GM23338 (cell line): Measurements from ENCODE around the gene ADAMTS17. TPM values are rescaled to one million over a fixed set of nuclear protein-coding genes. Genes with fewer than 3 reads are reported as not detected.

Experiments used
- ATAC-seq: fragments of 200-7000 bp; cut with Tn5 transposase; 3 replicates; pipeline ENCODE4 v1.9.1; 2020
- DNase-seq: peaks from one replicate; pipeline ENCODE4 v3.0.0-alpha.2; 2015; ENCODE audit warnings: low spot score
- H2AFZ ChIP-seq: fragments of 200-600 bp; sonication (generic); 2 replicates; pipeline ENCODE4 v1.8.0; 2016; ENCODE audit warnings: antibody characterized with exemption, mild to moderate bottlenecking, moderate library complexity
- H3F3A ChIP-seq: fragments of 200-600 bp; sonication (generic); replicated peaks from 2 replicates; pipeline ENCODE4 v1.8.0; 2017; ENCODE audit warnings: antibody characterized with exemption, mixed run types, low read depth
- H3K27ac ChIP-seq: fragments of 200-600 bp; sonication (generic); 2 replicates; pipeline ENCODE4 v1.6.1; 2016; ENCODE audit warnings: low read depth
- H3K27me3 ChIP-seq: fragments of 200-600 bp; sonication (generic); 2 replicates; pipeline ENCODE4 v1.8.0; 2016; ENCODE audit warnings: mild to moderate bottlenecking, mixed run types, moderate library complexity; ENCODE audit not compliant: insufficient read depth
- H3K36me3 ChIP-seq: fragments of 200-600 bp; sonication (generic); 2 replicates; pipeline ENCODE4 v1.8.0; 2016; ENCODE audit warnings: mild to moderate bottlenecking; ENCODE audit not compliant: insufficient read depth
- H3K4me1 ChIP-seq: fragments of 200-600 bp; sonication (generic); 2 replicates; pipeline ENCODE4 v1.8.0; 2016; ENCODE audit warnings: mild to moderate bottlenecking, moderate library complexity; ENCODE audit not compliant: insufficient read depth
- H3K4me2 ChIP-seq: fragments of 200-600 bp; sonication (generic); 2 replicates; pipeline ENCODE4 v1.7.1; 2017; ENCODE audit warnings: mixed run types
- H3K4me3 ChIP-seq: fragments of 200-600 bp; sonication (generic); 2 replicates; pipeline ENCODE4 v1.6.1; 2016; ENCODE audit warnings: mixed run types
- H3K79me2 ChIP-seq: fragments of 200-600 bp; sonication (generic); replicated peaks from 2 replicates; pipeline ENCODE4 v1.8.0; 2017; ENCODE audit warnings: mild to moderate bottlenecking; ENCODE audit not compliant: insufficient read depth
- H3K9me2 ChIP-seq: fragments of 200-600 bp; sonication (generic); 2 replicates; pipeline ENCODE4 v1.8.0; 2017; ENCODE audit not compliant: insufficient read depth
- H4K20me1 ChIP-seq: fragments of 200-600 bp; sonication (generic); replicated peaks from 2 replicates; pipeline ENCODE4 v1.8.0; 2017; ENCODE audit warnings: mild to moderate bottlenecking; ENCODE audit not compliant: insufficient read depth
- H3K27ac Mint-ChIP-seq: 2 replicates; pipeline ENCODE4 v1.8.0; 2020; ENCODE audit warnings: inconsistent platforms, mild to moderate bottlenecking, moderate library complexity, mixed read lengths
- H3K27me3 Mint-ChIP-seq: 3 replicates; pipeline ENCODE4 v1.8.0; 2022; ENCODE audit warnings: low read depth, mild to moderate bottlenecking, moderate library complexity, mixed read lengths, inconsistent platforms; ENCODE audit not compliant: insufficient read depth, poor library complexity
- H3K36me3 Mint-ChIP-seq: 3 replicates; pipeline ENCODE4 v1.8.0; 2021; ENCODE audit warnings: low read depth, mild to moderate bottlenecking, inconsistent platforms, moderate library complexity, mixed read lengths
- H3K4me1 Mint-ChIP-seq: 3 replicates; pipeline ENCODE4 v1.8.0; 2020; ENCODE audit warnings: mild to moderate bottlenecking, inconsistent platforms, mixed read lengths
- H3K4me3 Mint-ChIP-seq: 3 replicates; pipeline ENCODE4 v1.8.0; 2021; ENCODE audit warnings: moderate library complexity, mild to moderate bottlenecking, inconsistent platforms, mixed read lengths
- H3K9me3 Mint-ChIP-seq: 3 replicates; pipeline ENCODE4 v1.8.0; 2020; ENCODE audit warnings: moderate library complexity, mild to moderate bottlenecking, inconsistent platforms, mixed read lengths
- CREB1 ChIP-seq: fragments of 250-450 bp; sonication (Bioruptor Pico); IDR thresholded peaks from 2 replicates; pipeline ENCODE4 v1.5.0; 2020; ENCODE audit warnings: low read depth, mild to moderate bottlenecking, moderate library complexity
- CTCF ChIP-seq, 2 experiments: fragments of 200-600 bp in 1 of 2; sonication (generic) in 1 of 2; conservative IDR thresholded peaks; 2 replicates each; pipeline versions ENCODE4 v1.5.1 to v1.6.1; 2016 to 2017; ENCODE audit warnings: antibody characterized with exemption in 2 of 2, low read depth in 2 of 2, mild to moderate bottlenecking in 2 of 2, moderate library complexity in 1 of 2
- ETS1 ChIP-seq: IDR thresholded peaks from 2 replicates; pipeline ENCODE4 v1.6.1; 2016; ENCODE audit warnings: antibody characterized with exemption
- EZH2 ChIP-seq: fragments of 200-600 bp; sonication (generic); IDR thresholded peaks from one replicate; pipeline ENCODE4 v1.8.0; 2017; ENCODE audit warnings: antibody characterized with exemption, mild to moderate bottlenecking, low read depth; ENCODE audit not compliant: unreplicated experiment
- EZH2phosphoT487 ChIP-seq: fragments of 200-600 bp; sonication (generic); IDR thresholded peaks from one replicate; pipeline ENCODE4 v1.8.1; 2018; ENCODE audit warnings: antibody characterized with exemption; ENCODE audit not compliant: unreplicated experiment
- JUNB ChIP-seq: IDR thresholded peaks from one replicate; pipeline ENCODE4 v1.6.1; 2016; ENCODE audit warnings: antibody characterized with exemption; ENCODE audit not compliant: unreplicated experiment
- NANOG ChIP-seq: IDR thresholded peaks from 2 replicates; pipeline ENCODE4 v1.6.1; 2016; ENCODE audit warnings: antibody characterized with exemption, borderline replicate concordance
- POLR2AphosphoS5 ChIP-seq: IDR thresholded peaks from 2 replicates; pipeline ENCODE4 v1.6.1; 2016; ENCODE audit warnings: antibody characterized with exemption, low read depth
- STAT1 ChIP-seq: IDR thresholded peaks from one replicate; pipeline ENCODE4 v1.6.1; 2016; ENCODE audit warnings: antibody characterized with exemption; ENCODE audit not compliant: unreplicated experiment
- ZNF114 ChIP-seq: fragments of 250-450 bp; sonication (Bioruptor Pico); IDR thresholded peaks from 2 replicates; pipeline ENCODE4 v1.5.0; 2020; ENCODE audit warnings: mild to moderate bottlenecking, moderate library complexity
- ZNF331 ChIP-seq: fragments of 250-450 bp; sonication (Bioruptor Pico); IDR thresholded peaks from 2 replicates; pipeline ENCODE4 v1.5.0; 2020; ENCODE audit warnings: low read depth, mild to moderate bottlenecking, moderate library complexity
- ZNF462 ChIP-seq: fragments of 250-450 bp; sonication (Bioruptor Pico); IDR thresholded peaks from 2 replicates; pipeline ENCODE4 v1.5.0; 2020; ENCODE audit warnings: mild to moderate bottlenecking, moderate library complexity
- polyA plus RNA-seq: library from polyadenylated mRNA; unstranded; fragments of >200 nt; fragmentation: Nextera tagmentation; extraction: Ambion mirVana; gene quantifications from 2 replicates; pipeline ENCODE4 v1.2.1, GENCODE V29; 2016
- total RNA-seq: library from RNA; depleted of rRNA; stranded (reverse); fragments of >200 nt; shearing (Covaris generic); gene quantifications from 2 replicates; pipeline ENCODE4 v1.2.3, GENCODE V29; 2014
- TF ChIP-seq, protein P1 (sequence below): IDR thresholded peaks from one replicate; pipeline ENCODE4 v1.6.1; 2018; ENCODE audit warnings: antibody characterized with exemption; ENCODE audit not compliant: unreplicated experiment

ADAMTS17 gene
- total and polyA plus RNA-seq, 2 experiments from 2014 or later = 0.60 to 3.8 TPM

DNA sequence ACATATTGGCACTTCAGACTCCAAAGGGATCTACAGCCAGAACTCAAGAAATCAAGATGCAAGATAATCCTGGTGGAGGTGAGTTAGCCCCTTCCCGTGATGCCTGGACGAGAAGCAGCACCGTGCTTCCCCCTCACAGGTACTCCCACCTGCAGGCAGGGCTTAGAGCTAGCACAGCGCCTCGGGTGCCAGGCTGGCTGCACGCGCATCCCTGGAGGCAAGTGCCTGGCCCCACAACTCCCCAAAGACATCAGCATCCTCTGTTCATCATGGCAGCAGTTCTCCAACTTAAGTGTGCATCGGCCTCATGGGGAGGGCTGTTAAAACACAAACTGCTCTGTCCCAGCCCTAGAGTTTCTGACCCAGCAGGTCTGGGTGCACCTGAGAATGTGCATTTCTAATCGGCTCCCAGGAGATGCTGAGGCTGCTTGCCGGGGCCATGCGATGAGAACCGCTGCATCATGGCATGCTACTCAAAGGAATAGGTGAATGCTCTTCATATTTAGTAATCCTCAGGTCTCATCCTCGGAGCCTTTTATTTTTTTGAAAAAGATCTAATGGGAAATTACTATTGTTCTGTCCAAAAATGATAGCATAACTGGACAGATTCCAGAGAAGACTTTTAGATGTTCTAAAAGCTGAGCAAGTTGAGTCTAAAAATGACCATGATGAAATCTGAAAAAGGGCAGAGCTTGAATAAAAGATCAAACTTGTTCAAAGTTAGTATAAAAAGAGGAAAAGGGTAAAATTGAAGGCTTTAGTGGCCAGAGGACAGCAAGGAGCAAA lies 244.2 kb downstream of the ADAMTS17 start:
- no peaks in the 10 kb centered on the region for H3K36me3 ChIP-seq
- no peaks in the 10 kb centered on the region for H4K20me1 ChIP-seq
- TF ChIP-seq POLR2AphosphoS5 (no peak), JUNB (no peak), EZH2phosphoT487 (no peak), NANOG (no peak), STAT1 (no peak), CREB1 (CRISPR knock-in tag) (no peak), ETS1 (no peak), CTCF (conservative IDR thresholded peaks at IDR 0.05; ENCODE audit: low read depth in 2 of 2) (no peak), ZNF462 (CRISPR knock-in tag) (no peak), EZH2 (no peak), ZNF114 (CRISPR knock-in tag) (no peak), ZNF331 (CRISPR knock-in tag) (no peak)
- TF ChIP-seq, protein P1, sequence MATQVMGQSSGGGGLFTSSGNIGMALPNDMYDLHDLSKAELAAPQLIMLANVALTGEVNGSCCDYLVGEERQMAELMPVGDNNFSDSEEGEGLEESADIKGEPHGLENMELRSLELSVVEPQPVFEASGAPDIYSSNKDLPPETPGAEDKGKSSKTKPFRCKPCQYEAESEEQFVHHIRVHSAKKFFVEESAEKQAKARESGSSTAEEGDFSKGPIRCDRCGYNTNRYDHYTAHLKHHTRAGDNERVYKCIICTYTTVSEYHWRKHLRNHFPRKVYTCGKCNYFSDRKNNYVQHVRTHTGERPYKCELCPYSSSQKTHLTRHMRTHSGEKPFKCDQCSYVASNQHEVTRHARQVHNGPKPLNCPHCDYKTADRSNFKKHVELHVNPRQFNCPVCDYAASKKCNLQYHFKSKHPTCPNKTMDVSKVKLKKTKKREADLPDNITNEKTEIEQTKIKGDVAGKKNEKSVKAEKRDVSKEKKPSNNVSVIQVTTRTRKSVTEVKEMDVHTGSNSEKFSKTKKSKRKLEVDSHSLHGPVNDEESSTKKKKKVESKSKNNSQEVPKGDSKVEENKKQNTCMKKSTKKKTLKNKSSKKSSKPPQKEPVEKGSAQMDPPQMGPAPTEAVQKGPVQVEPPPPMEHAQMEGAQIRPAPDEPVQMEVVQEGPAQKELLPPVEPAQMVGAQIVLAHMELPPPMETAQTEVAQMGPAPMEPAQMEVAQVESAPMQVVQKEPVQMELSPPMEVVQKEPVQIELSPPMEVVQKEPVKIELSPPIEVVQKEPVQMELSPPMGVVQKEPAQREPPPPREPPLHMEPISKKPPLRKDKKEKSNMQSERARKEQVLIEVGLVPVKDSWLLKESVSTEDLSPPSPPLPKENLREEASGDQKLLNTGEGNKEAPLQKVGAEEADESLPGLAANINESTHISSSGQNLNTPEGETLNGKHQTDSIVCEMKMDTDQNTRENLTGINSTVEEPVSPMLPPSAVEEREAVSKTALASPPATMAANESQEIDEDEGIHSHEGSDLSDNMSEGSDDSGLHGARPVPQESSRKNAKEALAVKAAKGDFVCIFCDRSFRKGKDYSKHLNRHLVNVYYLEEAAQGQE = no peak
- H3K9me3 Mint-ChIP-seq = peaks cover 4% of the 10 kb centered on the region; the same call in 1 of the 3 replicates
- DNase-seq (no peak), ATAC-seq (no peak)
- H3K27me3 Mint-ChIP-seq = peaks cover 2% of the 10 kb centered on the region
- no peaks in the 10 kb centered on the region for H3K27me3 ChIP-seq
- no peak overlapping the region for H3K27ac Mint-ChIP-seq
- H3K27ac ChIP-seq = no peak overlapping the region
- H3K4me2 ChIP-seq = no peak overlapping the region
- H3F3A ChIP-seq = no peaks in the 10 kb centered on the region
- no peak overlapping the region for H3K4me3 Mint-ChIP-seq
- H3K36me3 Mint-ChIP-seq = no peaks in the 10 kb centered on the region; the same call in 2 of the 3 replicates
- H3K4me1 Mint-ChIP-seq = peaks cover 6% of the 10 kb centered on the region
- no peak overlapping the region for H3K4me3 ChIP-seq
- H3K79me2 ChIP-seq = no peaks in the 10 kb centered on the region
- H2AFZ ChIP-seq = no peak overlapping the region
- H3K4me1 ChIP-seq = no peaks in the 10 kb centered on the region
- H3K9me2 ChIP-seq = no peaks in the 10 kb centered on the region
